ENCODE data around the gene PEX16. TPM values are rescaled to one million over a fixed set of nuclear protein-coding genes. Genes with fewer than 3 reads are reported as not detected.
"Not testable (repeated sequence)": the region's sequence is repeated elsewhere in the genome, so short reads cannot be mapped to it uniquely, and the experiment has no call there.

PEX16 gene
- polyA plus RNA-seq, 4 donors: 15.5 to 24.3 (median 21.8) TPM

DNA sequence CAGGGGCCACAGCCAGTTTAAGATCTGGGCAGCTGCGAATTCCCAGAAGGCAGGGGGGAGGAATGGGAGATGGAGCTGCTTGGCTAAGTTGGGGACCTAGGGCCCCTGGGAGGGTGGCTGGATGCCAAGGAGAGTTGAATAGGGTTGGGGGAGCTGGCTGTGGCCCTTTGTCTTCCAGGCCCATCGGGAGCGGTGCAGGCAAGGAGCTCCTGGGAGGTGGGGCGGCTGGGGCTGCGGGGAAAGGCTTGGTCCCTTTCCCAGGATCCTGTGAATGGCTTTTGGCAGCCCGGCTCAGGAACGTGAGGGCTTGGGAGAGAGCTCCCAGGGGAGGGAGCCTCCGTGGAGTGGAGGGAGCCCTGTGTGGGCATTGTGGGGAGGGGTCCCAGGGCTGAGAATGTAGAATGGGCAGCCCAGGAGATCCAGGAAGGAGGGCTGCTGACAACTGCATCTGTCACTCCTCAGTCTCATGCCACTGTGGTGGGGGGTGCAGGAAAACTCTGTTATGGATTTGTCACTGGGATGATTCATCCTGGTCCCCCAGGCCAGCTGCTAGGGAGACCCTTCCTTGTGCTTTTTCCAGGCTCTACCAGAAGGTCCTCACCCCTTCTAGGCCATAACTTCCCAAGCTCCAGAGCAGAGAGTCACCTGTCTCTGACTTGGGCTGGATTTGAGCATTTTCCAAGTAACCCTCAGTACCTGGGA, 16.6 kb downstream of the PEX16 start:
- no peak for DNase-seq (ENCODE audit: low read depth in 4 of 4, low spot score in 2 of 4)

DNA sequence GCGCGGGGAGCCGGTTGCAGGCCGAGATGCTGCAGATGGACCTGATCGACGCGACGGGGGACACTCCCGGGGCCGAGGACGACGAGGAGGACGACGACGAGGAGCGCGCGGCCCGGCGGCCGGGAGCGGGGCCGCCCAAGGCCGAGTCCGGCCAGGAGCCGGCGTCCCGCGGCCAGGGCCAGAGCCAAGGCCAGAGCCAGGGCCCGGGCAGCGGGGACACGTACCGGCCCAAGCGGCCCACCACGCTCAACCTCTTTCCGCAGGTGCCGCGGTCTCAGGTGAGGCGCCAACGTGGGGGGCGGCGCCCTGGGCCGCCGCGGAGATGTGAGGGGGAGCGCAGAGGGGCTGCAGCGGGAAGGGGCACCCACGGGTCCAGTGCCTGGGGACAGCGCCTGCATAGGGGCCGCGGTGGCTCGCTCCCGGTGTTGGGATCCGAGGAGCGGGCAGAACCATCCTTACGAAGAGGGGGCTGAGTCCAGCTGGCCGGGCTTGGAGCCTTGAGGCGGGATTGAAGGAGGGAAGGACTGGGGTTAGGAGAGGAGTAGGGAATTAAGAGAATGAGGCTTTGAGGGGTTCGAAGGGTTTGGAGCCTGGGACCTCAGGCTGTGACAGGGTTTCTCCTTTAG, 17.4 kb downstream of the PEX16 start:
- DNase-seq (ENCODE audit: low read depth in 4 of 4, low spot score in 2 of 4): not testable (repeated sequence)

DNA sequence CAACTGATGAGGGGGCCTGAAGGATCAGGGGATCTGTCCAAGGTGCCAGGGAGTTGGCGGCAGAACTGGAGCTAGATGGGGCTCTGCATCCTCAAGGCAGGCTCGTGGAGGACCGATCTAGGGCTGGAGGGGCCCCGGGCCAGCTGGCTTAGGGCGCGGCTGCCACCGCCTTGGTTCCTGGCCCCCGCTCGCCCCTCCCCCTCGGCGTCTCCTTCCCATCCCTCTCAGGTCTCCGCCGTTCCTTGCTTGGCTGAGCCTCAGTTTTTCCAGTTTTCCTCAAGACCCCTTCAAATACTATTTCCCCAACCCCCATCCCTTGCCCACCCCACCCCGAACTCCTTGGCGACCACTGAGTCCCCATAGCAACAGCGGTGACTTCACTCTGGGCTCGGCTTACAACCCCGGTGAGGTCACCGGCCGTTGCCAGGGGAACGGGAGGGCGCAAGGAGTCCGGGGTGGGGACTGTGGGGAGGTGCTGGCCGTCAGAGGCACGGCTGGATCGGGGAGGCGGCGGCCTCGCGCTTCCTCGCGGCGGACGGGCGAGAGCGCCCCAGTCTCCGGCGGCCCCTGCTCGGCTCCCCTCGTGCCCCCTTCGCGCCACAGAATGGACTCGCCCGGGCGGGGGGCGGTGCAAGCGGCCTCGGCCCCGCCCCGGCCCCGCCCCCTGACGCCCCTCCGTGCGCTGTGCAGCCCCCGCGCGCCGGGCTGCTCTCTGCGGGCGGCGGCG, 18.1 kb downstream of the PEX16 start:
- peak in 3 of 4 donors; percentile 59 to 80 (median 78) for DNase-seq (ENCODE audit: low read depth in 4 of 4, low spot score in 2 of 4)

DNA sequence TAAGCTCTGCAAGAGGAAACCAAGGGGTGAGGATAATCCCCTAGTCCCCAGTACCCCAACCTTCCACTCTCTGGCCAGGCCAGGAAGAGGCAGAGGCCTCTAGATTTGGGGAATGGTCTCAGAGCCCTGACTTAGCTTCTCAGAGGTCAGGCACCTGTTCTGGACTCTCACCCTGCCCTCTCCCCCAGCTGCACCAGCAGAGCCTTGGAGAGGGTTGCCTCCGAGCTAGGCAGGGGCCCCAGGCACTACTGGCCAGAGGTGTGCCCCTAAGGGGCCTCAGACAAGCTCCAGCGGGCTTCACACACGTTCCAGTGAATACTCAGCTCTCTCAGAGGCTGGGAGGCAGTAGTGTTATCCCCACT, 18.6 kb downstream of the PEX16 start:
- DNase-seq (ENCODE audit: low read depth in 4 of 4, low spot score in 2 of 4): no peak

DNA sequence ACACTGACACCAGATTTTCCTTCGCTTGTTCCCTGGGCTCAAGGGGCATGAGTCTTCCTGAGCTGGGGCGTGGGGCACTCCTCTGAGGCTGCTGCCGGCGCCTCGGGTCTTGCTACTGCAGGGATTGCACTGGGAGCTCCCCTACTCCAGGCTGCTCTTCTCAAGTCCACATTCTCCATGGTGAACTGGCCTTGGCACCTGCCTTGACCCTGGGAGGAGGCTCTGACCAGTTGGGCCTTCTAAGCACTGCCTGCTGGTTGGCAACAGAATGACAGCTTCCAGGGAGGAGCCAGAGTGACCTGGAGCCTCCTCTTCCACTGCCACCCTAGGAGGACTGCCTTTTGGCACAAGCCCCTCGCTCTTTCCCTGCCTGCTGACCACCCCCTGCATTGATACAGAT, 20.1 kb downstream of the PEX16 start:
- DNase-seq (ENCODE audit: low read depth in 4 of 4, low spot score in 2 of 4): no peak

DNA sequence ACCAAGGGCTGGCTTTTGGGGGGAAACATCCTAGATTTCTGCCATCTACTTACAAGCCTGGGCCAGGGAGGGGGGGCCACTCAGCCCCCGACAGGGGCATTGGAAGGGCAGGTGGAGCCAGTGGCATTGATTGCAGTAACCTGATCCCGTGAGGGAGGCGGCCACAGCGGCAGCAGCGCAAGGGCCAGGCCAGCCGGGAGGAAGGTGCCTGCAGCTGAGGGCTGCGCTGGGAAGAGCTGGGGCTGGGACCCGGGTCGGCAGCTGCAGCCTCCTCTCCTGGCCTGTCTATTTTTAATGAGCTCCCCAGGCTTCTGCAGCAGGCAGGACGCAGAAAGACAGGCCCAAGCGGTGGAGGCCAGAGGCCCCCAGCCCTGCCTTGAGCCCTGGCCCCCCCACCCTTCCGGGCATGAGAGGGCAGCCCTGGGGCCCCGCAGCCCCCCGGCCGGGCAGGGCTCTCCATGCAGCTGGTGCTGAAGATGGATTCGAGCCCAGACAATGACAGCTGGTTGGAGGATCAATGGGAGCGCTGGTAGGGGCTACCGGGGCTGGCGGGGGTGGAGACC, 21.2 kb downstream of the PEX16 start:
- peak in 2 of 4 donors; percentile 36 to 53 for DNase-seq (ENCODE audit: low read depth in 4 of 4, low spot score in 2 of 4)

DNA sequence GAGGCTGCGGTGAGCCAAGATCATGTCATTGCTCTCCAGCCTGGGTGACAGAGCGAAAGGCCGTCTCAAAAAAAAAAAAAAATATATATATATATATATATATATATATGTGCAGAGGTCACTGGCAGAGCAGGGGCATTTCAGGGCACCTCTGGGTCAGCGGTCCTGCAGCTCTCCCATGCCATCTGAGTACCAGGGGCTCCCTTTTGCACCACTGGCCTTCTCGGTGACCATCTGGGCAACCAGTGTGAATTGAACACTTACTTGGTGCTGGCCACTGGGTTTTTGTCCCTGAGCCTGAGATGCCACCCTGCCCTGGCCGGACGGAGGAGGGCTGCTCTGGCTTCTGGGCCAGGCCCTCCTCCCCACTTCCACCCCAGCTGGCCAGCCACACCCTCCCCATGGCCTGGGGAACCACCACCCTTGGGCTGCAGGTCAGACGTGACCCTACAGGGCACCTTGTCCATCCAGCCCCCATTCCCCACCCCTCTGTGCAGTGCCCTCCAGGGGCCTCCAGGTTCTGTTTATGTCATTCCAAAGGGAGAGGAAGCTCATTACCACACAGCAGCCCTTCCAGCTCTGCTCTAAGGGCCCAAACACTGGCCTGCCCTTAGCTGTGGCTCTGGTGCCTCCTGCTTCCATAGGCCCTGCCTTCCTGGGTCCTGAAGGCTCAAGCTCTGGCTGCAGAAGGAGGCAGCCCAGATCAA, 22.0 kb downstream of the PEX16 start:
- no peak for DNase-seq (ENCODE audit: low read depth in 4 of 4, low spot score in 2 of 4)

DNA sequence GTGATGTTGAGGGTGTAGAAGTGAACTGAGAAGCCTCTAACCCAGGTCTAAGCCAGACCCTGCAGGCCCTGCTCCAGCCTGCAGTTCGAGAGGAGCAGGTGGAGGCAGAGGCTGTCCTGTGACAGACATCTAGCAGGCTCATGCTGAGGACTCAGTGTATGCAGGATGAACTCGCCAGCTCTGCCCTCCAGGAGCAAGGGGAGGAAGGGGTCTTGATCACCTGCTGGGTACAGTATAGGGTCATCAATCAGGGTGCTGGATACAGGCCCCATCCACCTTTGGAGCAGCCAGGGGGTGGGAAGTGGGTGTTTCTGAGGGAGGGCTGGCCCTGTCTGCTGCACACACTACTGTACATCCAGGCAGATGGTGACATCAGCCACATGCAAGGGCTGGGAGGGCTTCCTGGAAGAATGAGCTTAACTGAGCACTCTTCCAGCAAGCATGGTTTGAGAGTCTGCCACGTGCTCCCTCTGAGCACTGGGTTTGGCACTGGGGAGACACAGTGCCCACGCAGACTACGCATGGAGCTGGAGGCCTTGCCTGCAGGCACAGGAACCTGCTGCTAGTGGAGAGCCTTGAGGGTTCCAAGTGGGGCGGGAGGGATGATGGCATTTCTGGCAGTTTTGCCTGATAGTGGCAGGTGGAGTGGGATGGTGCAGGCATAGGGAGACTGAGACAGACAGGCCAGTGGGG, 23.0 kb downstream of the PEX16 start:
- no peak for DNase-seq (ENCODE audit: low read depth in 4 of 4, low spot score in 2 of 4)

DNA sequence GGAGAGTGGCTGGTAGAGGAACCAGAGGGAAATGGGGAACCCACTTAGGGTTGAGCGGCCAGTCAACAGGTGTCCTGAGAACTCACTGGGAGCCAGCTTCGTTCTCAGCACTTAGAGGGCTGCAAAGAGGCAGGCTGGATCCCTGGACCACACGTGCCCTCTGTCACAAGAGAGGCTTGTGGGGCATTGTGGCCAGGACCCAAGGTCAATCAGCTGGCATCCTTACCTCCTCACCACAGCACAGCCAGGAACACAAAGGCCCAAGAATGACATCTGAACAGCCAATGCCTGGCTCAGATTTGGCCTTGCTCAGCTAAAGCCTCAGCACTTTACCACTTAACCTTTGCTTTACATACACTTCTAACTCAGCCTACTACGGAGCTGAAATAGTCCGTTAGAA, 24.8 kb downstream of the PEX16 start:
- no peak for DNase-seq (ENCODE audit: low read depth in 4 of 4, low spot score in 2 of 4)

DNA sequence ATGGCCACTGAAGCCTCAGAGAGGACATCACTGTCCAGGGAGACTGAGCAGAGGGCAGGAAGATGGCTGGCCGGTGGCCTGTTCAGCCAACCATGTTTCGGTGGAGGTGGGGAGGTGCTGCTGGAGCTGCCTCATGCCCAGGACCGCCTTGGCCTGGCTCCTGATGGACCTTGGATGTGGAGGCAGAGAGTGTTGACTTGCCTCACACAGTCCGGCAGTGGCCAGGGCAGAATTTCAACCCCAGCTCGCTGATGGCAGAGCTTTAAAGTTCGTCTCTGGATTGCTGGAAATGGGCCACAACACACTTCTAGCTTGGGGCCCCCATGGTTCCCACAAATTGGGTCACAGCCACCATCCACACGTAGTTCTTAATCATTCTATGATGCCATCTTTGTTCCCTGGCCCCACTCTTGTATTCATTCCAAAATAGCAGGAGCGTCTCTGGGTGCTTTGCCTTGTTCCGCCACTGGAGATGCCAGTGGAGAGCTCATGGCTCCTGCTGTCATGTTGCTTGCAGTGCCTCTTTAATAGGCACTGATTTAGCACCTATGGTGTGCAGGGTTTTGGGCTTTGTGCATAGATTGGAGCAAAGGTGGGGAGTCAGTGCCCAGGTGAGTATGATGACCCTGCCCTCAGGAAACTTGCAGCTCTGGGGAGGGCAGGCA, 26.7 kb downstream of the PEX16 start:
- DNase-seq (ENCODE audit: low read depth in 4 of 4, low spot score in 2 of 4): no peak

DNA sequence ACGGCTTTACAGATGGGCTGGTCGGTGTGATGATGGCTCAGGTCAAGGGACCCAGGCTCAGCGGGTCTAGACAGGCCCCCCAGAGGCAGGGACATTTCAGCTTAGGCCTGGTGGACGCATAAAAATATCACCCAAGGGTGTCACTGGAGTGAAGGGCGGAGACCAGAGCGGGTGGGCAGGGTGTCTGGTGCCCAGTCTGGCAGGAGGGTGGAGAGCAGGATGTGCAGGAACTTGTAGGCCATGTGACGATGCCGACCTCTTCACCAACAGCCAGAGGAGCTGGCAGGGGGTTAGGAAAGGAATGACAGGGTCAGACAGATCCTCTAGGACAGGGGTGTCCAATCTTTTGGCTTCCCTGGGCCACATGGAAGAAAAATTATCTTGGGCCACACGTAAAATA, 27.7 kb downstream of the PEX16 start:
- DNase-seq (ENCODE audit: low read depth in 4 of 4, low spot score in 2 of 4): no peak

DNA sequence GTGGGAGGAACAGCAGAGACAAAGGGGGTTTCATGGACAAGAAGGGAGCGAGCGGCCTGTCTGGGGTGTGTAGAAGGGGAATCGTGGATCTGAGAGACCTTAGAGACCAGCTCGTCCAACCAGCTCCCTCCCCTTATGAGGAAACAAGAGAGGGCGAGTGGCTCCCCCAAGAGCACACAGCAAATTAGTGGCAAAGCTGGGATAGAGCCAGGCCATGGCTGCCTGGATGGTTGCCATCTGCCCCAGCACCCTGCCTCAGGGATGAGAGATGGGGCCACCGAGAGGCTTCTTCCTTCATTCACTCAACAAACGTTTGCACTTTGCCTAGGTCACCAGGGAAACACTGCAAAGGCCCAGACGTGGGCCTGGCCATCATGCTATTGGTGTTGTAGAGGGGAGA, 28.1 kb downstream of the PEX16 start:
- no peak for DNase-seq (ENCODE audit: low read depth in 4 of 4, low spot score in 2 of 4)

DNA sequence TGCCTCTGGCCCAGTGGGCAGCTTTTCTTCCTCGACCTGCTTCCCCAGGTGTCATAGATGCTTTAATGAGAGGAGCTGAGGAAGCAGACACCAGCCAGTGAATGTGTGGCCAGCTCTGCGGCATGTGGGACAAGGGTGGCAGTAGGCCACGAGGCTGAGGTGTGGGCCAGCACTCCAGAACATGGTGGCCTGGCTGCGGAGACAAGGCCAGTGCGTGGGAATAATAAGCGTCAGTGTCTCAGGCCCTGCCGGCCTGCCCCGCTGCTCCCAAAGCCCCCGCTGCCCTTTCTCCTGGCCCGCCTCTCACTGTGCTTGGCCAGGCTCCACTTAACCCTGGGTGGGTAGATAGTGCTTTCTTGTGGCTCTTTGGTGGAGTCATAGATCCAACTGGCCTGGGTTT, 30.1 kb downstream of the PEX16 start:
- DNase-seq (ENCODE audit: low read depth in 4 of 4, low spot score in 2 of 4): no peak

DNA sequence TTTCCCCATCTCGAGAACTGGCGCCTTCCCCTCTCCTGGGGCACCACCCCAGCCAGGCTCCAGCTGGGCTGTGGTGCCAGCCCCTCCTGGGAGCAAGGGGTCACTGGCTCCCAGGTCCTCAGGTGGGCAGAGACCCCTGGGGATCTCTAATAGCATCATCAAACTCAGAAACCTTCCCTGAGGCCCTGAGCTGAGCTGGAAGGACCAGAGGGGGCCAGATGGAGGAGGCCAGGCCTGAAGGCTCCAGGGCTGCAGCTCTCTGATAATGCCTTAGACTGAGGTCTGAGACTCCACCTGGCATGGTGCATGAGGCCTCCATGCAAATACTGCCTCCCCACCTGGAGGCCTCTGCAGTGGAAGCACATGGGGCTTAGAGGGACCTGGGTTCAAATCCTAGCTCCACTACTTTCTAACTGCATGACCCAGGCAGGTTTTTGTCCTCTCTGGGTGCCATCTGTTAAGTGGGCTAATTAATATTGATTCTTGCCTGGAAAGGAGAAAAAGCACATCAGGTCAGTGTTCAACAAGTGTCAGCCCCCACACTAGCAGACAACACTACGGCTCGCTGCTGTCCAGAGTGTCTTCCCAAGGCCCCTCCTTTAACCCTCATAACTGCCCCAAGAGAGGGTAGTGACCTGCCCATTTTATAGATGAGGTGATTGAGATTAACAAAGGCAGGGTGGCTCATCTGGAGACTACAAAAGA, 30.7 kb downstream of the PEX16 start:
- DNase-seq (ENCODE audit: low read depth in 4 of 4, low spot score in 2 of 4): no peak

DNA sequence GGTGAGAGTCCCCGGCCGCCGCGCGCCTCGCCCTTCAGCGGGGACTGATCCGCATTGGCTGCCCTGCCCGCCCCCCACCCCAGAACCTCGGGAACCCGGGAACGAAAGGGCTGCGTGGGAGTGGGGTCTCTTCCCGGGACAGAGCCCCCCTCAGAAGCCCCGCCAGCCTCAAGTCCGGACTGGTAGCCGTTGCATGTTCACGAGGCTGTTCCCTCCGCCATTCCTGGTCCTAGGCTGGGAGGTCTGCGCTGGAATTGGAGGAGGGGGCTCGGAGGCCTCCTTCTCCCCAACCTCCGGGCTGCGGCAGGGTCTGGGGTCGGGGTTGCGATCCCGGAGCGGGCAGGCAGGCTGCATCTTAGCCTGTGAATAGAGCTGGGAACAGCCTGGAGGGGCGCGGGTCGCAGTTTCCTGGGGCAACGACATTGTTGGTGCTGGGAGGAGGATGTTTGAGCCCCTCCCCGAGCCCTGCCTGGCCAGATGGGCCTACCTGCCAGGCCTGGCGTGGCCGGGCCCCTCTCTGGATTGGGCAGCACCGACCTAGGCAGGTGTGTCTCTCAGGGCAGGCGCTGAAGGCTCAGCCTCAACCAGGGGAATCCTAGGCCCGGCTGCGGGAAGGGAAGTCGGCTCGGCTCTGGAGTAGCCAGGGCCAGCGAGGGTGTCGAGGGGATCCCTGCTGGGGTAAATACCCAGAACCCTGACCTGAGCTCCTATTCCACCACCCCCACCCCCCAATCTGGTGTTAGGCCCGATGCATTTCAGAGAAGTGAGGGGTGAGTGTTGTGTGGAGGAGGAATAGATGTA, 31.6 kb downstream of the PEX16 start:
- no peak for DNase-seq (ENCODE audit: low read depth in 4 of 4, low spot score in 2 of 4)

DNA sequence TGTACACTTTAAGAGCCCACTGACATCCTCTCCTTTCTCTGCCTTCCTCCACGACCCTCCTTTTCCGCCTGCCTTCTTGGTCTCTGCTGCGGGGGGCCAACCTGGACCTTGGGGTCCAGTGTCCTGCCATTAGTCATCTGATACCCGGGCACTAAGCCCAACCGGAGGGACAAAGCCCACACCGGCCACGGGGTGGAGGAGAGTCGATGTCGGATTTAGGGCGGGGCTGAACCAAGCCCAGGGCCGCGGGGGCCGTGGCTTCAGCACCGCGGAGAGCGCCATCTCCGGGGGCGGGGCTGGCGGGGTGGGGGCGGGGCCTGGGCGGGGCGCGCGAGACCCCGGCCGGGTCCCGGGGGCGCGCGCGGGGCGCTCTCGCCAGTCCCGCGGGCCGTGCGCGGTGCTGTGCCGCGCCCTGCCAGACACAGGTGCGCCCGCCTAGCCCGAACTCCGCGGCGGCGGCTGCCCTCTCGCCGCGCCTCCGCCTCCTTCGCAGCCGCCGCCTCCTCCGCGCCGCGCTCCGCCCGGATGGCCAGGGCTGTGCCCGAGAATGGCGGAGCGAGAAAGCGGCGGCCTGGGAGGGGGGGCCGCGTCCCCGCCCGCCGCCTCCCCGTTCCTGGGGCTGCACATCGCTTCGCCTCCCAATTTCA, 32.3 kb downstream of the PEX16 start, which contains the start of gene MAPK8IP1:
MAPK8IP1 (plus strand) TSS at position 378 of the 647 bp plus-strand sequence; CDS start at position 548, 170 bp downstream.
- peak in 1 of 4 donors; percentile 13 for DNase-seq (ENCODE audit: low read depth in 4 of 4, low spot score in 2 of 4)

DNA sequence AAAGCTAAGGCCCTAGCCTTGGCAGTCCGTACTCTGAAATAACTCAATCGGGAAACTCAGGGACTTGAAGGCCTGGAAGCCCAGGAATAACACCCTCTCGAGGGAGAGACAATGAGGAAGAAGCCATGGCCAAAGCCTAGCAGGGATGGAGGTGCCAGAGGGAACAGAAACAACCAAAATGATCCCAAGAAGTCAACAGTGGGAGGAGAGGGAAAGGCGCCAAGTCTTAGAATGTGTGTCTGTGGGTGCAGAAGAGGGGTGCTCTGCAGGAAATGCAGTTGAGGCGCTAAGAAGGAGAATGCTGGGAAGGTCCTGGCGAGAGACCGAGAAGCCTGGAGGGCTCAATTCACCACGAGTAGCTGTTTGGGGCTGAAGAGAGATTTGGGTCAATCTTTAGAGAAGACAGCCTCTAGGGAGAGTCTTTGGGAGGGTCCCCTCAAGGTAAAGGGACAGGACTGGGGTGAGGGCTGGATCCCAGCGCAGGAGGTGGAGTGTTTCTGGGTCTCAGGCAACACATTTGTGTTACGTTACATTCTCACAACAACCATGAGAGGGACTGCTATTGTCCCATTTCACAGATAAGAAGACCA, 33.0 kb downstream of the PEX16 start:
- DNase-seq (ENCODE audit: low read depth in 4 of 4, low spot score in 2 of 4): no peak

Measured in left renal cortex interstitium (tissue), 4 donors.